H1 (cell line): ENCODE measurements around the gene MT1X. TPM values are rescaled to one million over a fixed set of nuclear protein-coding genes. Genes with fewer than 3 reads are reported as not detected.
A peak's percentile ranks its signal among the peaks of the same experiment; 100 is the strongest.

Source experiments
- ASH2L ChIP-seq: fragments of 200-600, 300-600 bp; sonication (generic); IDR thresholded peaks from one replicate; pipeline ENCODE4 v1.7.1; 2017; ENCODE audit warnings: low read length
- BCL11A ChIP-seq, 2 experiments: IDR thresholded peaks; one replicate each; pipeline ENCODE4 v1.6.1; 2011; ENCODE audit warnings: low read depth in 2 of 2, low read length in 2 of 2, mild to moderate bottlenecking in 2 of 2
- EGR1 ChIP-seq: IDR thresholded peaks from 2 replicates; pipeline ENCODE4 v1.6.1; 2011; ENCODE audit warnings: low read depth, low read length, borderline replicate concordance
- EP300 ChIP-seq, 2 experiments: IDR thresholded peaks; 1 replicate in 1 of 2; 2 replicates in 1 of 2; pipeline ENCODE4 v1.6.1; 2011 to 2012; ENCODE audit warnings: low read depth in 2 of 2, low read length in 2 of 2, mild to moderate bottlenecking in 2 of 2, borderline replicate concordance in 1 of 2, inconsistent platforms in 1 of 2, moderate library complexity in 1 of 2
- GABPA ChIP-seq: IDR thresholded peaks from 2 replicates; pipeline ENCODE4 v1.6.1; 2011; ENCODE audit warnings: mild to moderate bottlenecking, low read length, moderate library complexity, borderline replicate concordance; ENCODE audit not compliant: insufficient read depth
- JUND ChIP-seq: IDR thresholded peaks from 2 replicates; pipeline ENCODE4 v1.6.1; 2011; ENCODE audit warnings: mild to moderate bottlenecking, improper control_type of control experiment, low read length
- KDM4A ChIP-seq: IDR thresholded peaks from one replicate; pipeline ENCODE4 v1.7.1; 2012; ENCODE audit warnings: low read depth, mild to moderate bottlenecking, moderate library complexity, low read length, inconsistent platforms; ENCODE audit not compliant: severe bottlenecking
- KDM5A ChIP-seq: fragments of 200-600 bp; IDR thresholded peaks from 2 replicates; pipeline ENCODE4 v1.7.1; 2012; ENCODE audit warnings: mild to moderate bottlenecking, low read length, inconsistent platforms, mixed read lengths
- POLR2AphosphoS5 ChIP-seq: IDR thresholded peaks from 2 replicates; pipeline ENCODE4 v1.6.1; 2011; ENCODE audit warnings: low read depth, low read length
- RNF2 ChIP-seq: fragments of 200-900, 300-1000 bp; sonication (generic); IDR thresholded peaks from 2 replicates; pipeline ENCODE4 v1.7.1; 2016; ENCODE audit warnings: borderline replicate concordance, low read depth, mild to moderate bottlenecking, antibody characterized with exemption, low read length; ENCODE audit not compliant: poor library complexity, severe bottlenecking; ENCODE audit errors: missing control alignments
- RXRA ChIP-seq: IDR thresholded peaks from 2 replicates; pipeline ENCODE4 v1.6.1; 2011; ENCODE audit warnings: low read depth, mild to moderate bottlenecking, low read length, moderate library complexity; ENCODE audit not compliant: insufficient read depth
- SAP30 ChIP-seq: fragments of 300-600 bp; sonication (generic); IDR thresholded peaks from 2 replicates; pipeline ENCODE4 v1.7.1; 2012; ENCODE audit warnings: low read length, moderate library complexity, mild to moderate bottlenecking, inconsistent platforms; ENCODE audit not compliant: insufficient read depth, insufficient replicate concordance
- SIRT6 ChIP-seq: IDR thresholded peaks from one replicate; pipeline ENCODE4 v1.7.1; 2012; ENCODE audit warnings: low read length, inconsistent platforms
- SP1 ChIP-seq: IDR thresholded peaks from 2 replicates; pipeline ENCODE4 v1.6.1; 2011; ENCODE audit warnings: low read depth, low read length
- SP4 ChIP-seq: IDR thresholded peaks from 2 replicates; pipeline ENCODE4 v1.6.1; 2012; ENCODE audit warnings: low read length, inconsistent platforms
- SUZ12 ChIP-seq: fragments of 200-600 bp; sonication (generic); IDR thresholded peaks from 2 replicates; pipeline ENCODE4 v1.6.1; 2012; ENCODE audit warnings: mild to moderate bottlenecking, inconsistent platforms, low read length, moderate library complexity, mixed read lengths
- TAF7 ChIP-seq: optimal IDR thresholded peaks from 2 replicates; pipeline ENCODE3; 2011; ENCODE audit warnings: low read depth, mild to moderate bottlenecking, inconsistent platforms, low read length, moderate library complexity, borderline replicate concordance
- TCF12 ChIP-seq: IDR thresholded peaks from 2 replicates; pipeline ENCODE4 v1.6.1; 2011; ENCODE audit warnings: low read depth, mild to moderate bottlenecking, low read length
- YY1 ChIP-seq: IDR thresholded peaks from 2 replicates; pipeline ENCODE4 v1.6.1; 2011; ENCODE audit warnings: low read depth, mild to moderate bottlenecking, low read length
- polyA plus RNA-seq, 7 experiments: library from polyadenylated mRNA; depleted of rRNA in 3 of 7; stranded (reverse) in 5 of 7; unstranded in 2 of 7; fragments of >200 nt in 5 of 7; fragments of 200-250 nt in 2 of 7; gene quantifications; 1 replicate in 5 of 7; 2 replicates in 1 of 7; 4 replicates in 1 of 7; pipeline versions ENCODE4 v1.2.1 to v1.2.3, GENCODE V29; 2011 to 2013; ENCODE audit warnings: missing spikeins in 2 of 7, mixed read lengths in 2 of 7
- total RNA-seq: library from RNA; stranded (reverse); fragmentation: NEBNext Ultra II Directional; extraction: Animal tissue kit (Norgen Biotek cat#: 25700); gene quantifications from 2 replicates; pipeline ENCODE4 v1.2.1, GENCODE V29; 2021

Gene MT1X
- total and polyA plus RNA-seq, 2 of the 8 experiments (the other 6 are each of a cell fraction or from before 2014, with no cell fraction given): 52.4 to 1,060 TPM

DNA sequence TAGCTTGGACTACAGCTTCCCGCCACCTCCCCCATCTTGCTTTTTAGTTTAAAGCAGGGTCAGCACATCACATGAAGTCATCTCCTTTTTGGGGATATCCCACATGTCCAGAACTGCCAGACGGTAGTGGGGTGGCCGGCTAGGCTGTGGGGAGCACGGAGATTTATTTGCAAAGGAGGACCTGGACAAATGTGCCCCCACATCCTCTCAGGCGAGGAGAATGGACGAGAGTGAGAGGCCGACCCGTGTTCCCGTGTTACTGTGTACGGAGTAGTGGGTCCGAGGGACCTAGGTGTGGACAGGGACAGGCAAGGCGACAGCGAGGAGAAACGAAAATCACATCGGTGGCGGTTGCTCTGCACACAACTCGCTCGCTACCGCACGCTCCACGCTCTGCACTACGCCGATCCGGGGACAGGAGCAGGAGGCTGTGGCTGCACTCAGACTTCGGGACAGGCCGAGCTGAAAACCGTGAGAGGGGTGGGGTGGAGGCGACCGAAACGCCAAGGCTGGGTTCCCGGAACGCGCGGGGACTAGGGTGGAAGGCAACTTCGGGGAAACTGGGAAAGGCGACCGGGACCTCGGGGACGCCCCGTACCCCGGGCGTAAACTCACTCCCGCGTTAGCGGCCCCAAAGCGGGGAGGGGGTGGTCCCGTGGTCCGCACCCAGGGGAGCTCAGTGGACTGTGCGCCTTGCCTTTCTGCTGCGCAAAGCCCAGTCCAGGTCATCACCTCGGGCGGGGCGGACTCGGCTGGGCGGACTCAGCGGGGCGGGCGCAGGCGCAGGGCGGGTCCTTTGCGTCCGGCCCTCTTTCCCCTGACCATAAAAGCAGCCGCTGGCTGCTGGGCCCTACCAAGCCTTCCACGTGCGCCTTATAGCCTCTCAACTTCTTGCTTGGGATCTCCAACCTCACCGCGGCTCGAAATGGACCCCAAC lies 44.2 kb upstream of the MT1X start, which contains the start of gene MT1A (continued):
- TF ChIP-seq TAF7 (no peak), EP300 (IDR thresholded peaks at IDR 0.05; ENCODE audit: borderline replicate concordance in 1 of 2, low read depth in 2 of 2, low read length in 2 of 2) (no peak), POLR2AphosphoS5 (no peak), SIRT6 (no peak), ASH2L (no peak), RNF2 (peak; percentile 97), TCF12 (no peak), SP4 (no peak), KDM4A (peak; percentile 72), RXRA (no peak), BCL11A (IDR thresholded peaks at IDR 0.05; ENCODE audit: low read depth in 2 of 2, low read length in 2 of 2) (no peak), SP1 (no peak), JUND (no peak), KDM5A (no peak), EGR1 (no peak), GABPA (no peak), SAP30 (no peak), SUZ12 (peak; percentile 99), YY1 (no peak)
